Vagina (tissue), 2 donors: ENCODE results near the gene USP49.

Source experiments
- POLR2A ChIP-seq, 2 donors: fragments of 450-650 bp; IDR thresholded peaks; one replicate each; pipeline ENCODE4 v1.6.1; 2017; ENCODE audit warnings: antibody characterized with exemption in 2 of 2, mild to moderate bottlenecking in 2 of 2, moderate library complexity in 2 of 2
- TF ChIP-seq, protein P1 (sequence below), 3 experiments: fragments of 450-650 bp in 2 of 3; fragments of 200-600 bp in 1 of 3; sonication (generic) in 1 of 3; IDR thresholded peaks; one replicate each; pipeline ENCODE4 v1.5.1; 2017 to 2019; ENCODE audit warnings: antibody characterized with exemption in 3 of 3, mild to moderate bottlenecking in 2 of 3, moderate library complexity in 2 of 3

GRCh38 chr6:41943456-41943855 is 48.3 kb upstream of the USP49 start:
- TF ChIP-seq, protein P1, sequence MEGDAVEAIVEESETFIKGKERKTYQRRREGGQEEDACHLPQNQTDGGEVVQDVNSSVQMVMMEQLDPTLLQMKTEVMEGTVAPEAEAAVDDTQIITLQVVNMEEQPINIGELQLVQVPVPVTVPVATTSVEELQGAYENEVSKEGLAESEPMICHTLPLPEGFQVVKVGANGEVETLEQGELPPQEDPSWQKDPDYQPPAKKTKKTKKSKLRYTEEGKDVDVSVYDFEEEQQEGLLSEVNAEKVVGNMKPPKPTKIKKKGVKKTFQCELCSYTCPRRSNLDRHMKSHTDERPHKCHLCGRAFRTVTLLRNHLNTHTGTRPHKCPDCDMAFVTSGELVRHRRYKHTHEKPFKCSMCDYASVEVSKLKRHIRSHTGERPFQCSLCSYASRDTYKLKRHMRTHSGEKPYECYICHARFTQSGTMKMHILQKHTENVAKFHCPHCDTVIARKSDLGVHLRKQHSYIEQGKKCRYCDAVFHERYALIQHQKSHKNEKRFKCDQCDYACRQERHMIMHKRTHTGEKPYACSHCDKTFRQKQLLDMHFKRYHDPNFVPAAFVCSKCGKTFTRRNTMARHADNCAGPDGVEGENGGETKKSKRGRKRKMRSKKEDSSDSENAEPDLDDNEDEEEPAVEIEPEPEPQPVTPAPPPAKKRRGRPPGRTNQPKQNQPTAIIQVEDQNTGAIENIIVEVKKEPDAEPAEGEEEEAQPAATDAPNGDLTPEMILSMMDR (IDR thresholded peaks at IDR 0.05): no peak
- no peak for TF ChIP-seq POLR2A (IDR thresholded peaks at IDR 0.05)
